WI38 (cell line): ENCODE data around the gene PTPRG.
"Not testable (repeated sequence)": the region's sequence is repeated elsewhere in the genome, so short reads cannot be mapped to it uniquely, and the experiment has no call there.

Experiments used
- H3K4me3 ChIP-seq: 2 replicates; pipeline ENCODE4 v1.5.1; 2011; ENCODE audit warnings: low read depth, mild to moderate bottlenecking, control low read depth, low read length
- TF ChIP-seq, protein P1 (sequence below): IDR thresholded peaks from 2 replicates; pipeline ENCODE4 v1.5.1; 2012; ENCODE audit warnings: low read depth, mild to moderate bottlenecking, control low read depth, low read length

PTPRG gene

GRCh38 chr3:61687663-61688306, 126.4 kb downstream of the PTPRG start:
- TF ChIP-seq, protein P1, sequence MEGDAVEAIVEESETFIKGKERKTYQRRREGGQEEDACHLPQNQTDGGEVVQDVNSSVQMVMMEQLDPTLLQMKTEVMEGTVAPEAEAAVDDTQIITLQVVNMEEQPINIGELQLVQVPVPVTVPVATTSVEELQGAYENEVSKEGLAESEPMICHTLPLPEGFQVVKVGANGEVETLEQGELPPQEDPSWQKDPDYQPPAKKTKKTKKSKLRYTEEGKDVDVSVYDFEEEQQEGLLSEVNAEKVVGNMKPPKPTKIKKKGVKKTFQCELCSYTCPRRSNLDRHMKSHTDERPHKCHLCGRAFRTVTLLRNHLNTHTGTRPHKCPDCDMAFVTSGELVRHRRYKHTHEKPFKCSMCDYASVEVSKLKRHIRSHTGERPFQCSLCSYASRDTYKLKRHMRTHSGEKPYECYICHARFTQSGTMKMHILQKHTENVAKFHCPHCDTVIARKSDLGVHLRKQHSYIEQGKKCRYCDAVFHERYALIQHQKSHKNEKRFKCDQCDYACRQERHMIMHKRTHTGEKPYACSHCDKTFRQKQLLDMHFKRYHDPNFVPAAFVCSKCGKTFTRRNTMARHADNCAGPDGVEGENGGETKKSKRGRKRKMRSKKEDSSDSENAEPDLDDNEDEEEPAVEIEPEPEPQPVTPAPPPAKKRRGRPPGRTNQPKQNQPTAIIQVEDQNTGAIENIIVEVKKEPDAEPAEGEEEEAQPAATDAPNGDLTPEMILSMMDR = no peak
- H3K4me3 ChIP-seq = no peak overlapping the region

DNA sequence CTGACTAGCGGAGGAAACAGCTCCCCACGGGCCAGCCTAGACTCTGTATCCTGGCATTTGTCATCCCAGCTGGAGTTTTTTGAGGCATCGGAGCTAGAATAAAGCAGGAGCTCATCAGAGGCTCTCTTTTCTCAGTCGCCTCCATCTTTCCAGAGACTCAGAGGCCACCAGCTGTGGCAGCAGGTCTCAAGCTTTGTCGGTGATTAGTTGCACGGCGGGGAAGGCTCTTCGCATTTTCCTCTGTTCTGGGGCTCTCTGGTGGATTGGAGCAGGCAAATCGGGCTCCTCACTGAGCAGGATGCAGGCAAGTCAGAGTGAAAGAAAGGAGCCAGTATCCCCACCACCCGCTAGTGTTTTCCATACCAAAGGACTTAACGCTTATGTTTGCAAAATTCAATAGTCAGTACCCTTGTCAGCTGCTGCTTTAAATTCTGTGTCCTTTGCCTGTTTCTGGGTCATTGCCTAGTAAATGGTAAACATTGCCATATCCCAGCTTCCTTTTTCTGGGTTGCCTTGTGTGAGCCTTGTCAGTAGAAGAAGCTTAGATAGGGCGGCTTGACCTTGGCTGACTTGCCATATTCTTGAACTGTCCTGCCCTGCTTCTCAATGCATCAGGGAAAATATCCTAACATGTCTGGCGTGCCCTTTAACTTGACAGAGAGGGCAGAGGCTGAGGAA, 127.1 kb downstream of the PTPRG start:
- no peak overlapping the region for H3K4me3 ChIP-seq
- TF ChIP-seq, protein P1 = no peak

DNA sequence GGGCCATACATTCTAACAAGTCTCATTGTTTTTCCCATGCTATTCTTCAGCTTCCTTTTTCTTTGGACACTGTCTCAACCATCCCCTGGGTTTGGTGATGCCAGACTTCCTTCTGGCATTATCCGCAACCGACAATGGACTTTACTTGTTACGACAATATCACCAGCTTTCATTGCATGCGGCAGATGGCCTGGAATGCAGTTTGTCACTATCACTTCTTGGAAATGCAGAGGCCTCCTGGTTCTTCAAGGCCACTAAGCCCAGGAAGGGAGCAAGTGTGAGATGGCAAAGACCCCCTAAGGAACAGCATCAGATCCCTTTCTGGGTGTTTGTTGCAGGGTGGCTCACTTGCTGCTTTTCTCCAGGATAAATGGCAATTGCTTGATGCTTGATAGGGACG, 128.6 kb downstream of the PTPRG start:
- TF ChIP-seq, protein P1 = no peak
- no peak overlapping the region for H3K4me3 ChIP-seq

GRCh38 chr3:61691466-61691865, 130.1 kb downstream of the PTPRG start:
- TF ChIP-seq, protein P1 = no peak

DNA sequence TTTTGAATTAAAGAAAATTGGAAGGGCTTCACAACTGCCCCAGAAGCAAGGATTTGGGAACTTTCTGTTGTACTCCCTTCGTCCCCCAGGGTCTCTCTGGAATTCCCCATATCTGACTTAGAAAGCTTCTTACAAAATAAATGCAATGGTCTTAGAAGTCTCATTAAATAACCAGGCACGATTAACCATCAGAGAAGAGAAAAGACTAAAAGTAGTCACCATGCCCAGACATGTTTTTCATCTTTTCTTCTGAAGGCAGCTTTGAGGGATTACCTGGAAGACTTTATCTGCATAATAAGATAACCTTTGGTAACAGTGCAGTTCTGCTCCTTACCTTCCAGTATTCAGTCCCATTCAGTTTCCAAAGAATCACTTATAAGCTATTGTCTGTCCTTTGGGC, 135.9 kb downstream of the PTPRG start:
- no peak overlapping the region for H3K4me3 ChIP-seq
- TF ChIP-seq, protein P1 = no peak

More at GRCh38 chr3:61691466-61691865, 130.1 kb downstream of the PTPRG start:
- H3K4me3 ChIP-seq = no peak overlapping the region

GRCh38 chr3:61698278-61699072, 137.1 kb downstream of the PTPRG start:
- H3K4me3 ChIP-seq = not testable (repeated sequence)

DNA sequence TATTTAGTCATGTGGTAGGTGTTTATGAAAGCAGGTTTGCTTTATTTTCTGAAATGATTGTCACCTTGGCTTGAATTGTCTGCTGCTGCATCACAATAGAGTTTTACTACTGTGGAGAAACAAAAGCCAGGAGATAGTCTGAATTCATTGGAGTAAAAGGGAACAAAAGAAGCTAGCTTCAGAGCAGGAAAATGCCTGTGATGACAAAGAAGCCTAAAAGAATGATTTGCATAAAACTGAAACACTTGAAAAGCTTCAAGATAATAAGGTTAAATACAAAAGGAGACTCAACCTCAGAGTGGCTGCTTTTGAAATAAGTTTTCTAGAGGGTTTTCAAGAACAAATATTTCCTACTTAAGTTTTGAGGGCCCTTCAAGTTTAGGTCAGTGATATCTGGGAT, 138.3 kb downstream of the PTPRG start:
- TF ChIP-seq, protein P1 = no peak
- H3K4me3 ChIP-seq = no peak overlapping the region
